BLaER1 treated with 17β-estradiol and CSF1 and Interleukin-3, amounts not matched to agents 10 nM and 100 nM (cell line): ENCODE results near the gene FFAR3.

Experiments used
- H3K27ac ChIP-seq, 11 experiments: shearing (Covaris generic); formaldehyde crosslinking; 2 replicates each; pipeline ENCODE4 v1.8.1; 2022
- H3K27me3 ChIP-seq, 11 experiments: shearing (Covaris generic); formaldehyde crosslinking; 2 replicates each; pipeline ENCODE4 v1.8.1; 2022
- H3K36me3 ChIP-seq, 11 experiments: shearing (Covaris generic); formaldehyde crosslinking; 2 replicates each; pipeline ENCODE4 v1.8.1; 2022
- H3K4me1 ChIP-seq, 10 experiments: shearing (Covaris generic); formaldehyde crosslinking; 2 replicates each; pipeline ENCODE4 v1.8.1; 2022
- H3K4me2 ChIP-seq, 11 experiments: shearing (Covaris generic); formaldehyde crosslinking; 2 replicates each; pipeline ENCODE4 v1.8.1; 2022
- H3K4me3 ChIP-seq, 10 experiments: shearing (Covaris generic); formaldehyde crosslinking; 2 replicates each; pipeline ENCODE4 v1.8.1; 2022
- H3K9ac ChIP-seq, 11 experiments: shearing (Covaris generic); formaldehyde crosslinking; 2 replicates each; pipeline ENCODE4 v1.8.1; 2022
- H3K9me3 ChIP-seq, 11 experiments: shearing (Covaris generic); formaldehyde crosslinking; replicated peaks in 1 of 11; 2 replicates each; pipeline ENCODE4 v1.8.1; 2022
- H4K20me1 ChIP-seq, 11 experiments: shearing (Covaris generic); formaldehyde crosslinking; 2 replicates each; pipeline ENCODE4 v1.8.1; 2022
- Cebpa-rat ChIP-seq, 11 experiments: shearing (Covaris generic); IDR thresholded peaks; 2 replicates each; pipeline ENCODE4 v1.8.1; 2022

FFAR3 gene

GRCh38 chr19:35314031-35314430 lies 44.2 kb upstream of the FFAR3 start:
- no peaks in the 10 kb centered on the region for H3K27me3 ChIP-seq
- TF ChIP-seq Cebpa-rat (IDR thresholded peaks at IDR 0.05): no peak
- peaks cover 98 to 100% (median 100%) of the 10 kb centered on the region in 10 experiments for H3K4me1 ChIP-seq
- peak overlapping the region; percentile 82 to 97 (median 89) for H3K4me2 ChIP-seq
- H3K9me3 ChIP-seq: no peaks in the 10 kb centered on the region
- no peaks in the 10 kb centered on the region for H4K20me1 ChIP-seq
- H3K9ac ChIP-seq: peak overlapping the region in 9 of 11 experiments; percentile 9 to 69 (median 50); a peak in 9 of 22 replicates
- H3K36me3 ChIP-seq: no peaks in the 10 kb centered on the region
- no peak overlapping the region for H3K4me3 ChIP-seq
- peak overlapping the region in 7 of 11 experiments; percentile 42 to 85 (median 72); a peak in 11 of 22 replicates for H3K27ac ChIP-seq

- Histone ChIP-seq H3K4me1 (peaks cover 97 to 100% (median 100%) of the 10 kb centered on the region in 10 experiments), H3K4me3 (no peak overlapping the region), H3K36me3 (no peaks in the 10 kb centered on the region), H4K20me1 (no peaks in the 10 kb centered on the region), H3K27me3 (no peaks in the 10 kb centered on the region), H3K27ac (peak overlapping the region in 5 of 11 experiments; percentile 20 to 95 (median 81); a peak in 8 of 22 replicates), H3K4me2 (peak overlapping the region; percentile 15 to 94 (median 59); a peak in 20 of 22 replicates), H3K9ac (peak overlapping the region in 4 of 11 experiments; percentile 2 to 34 (median 23); a peak in 3 of 22 replicates), H3K9me3 (no peaks in the 10 kb centered on the region)
- no peak for TF ChIP-seq Cebpa-rat (IDR thresholded peaks at IDR 0.05)
Observed at GRCh38 chr19:35314858-35315470, 43.3 kb upstream of the FFAR3 start.

- Histone ChIP-seq H3K4me3 (peak overlapping the region in 2 of 10 experiments; percentile 16 to 35; a peak in 1 of 20 replicates), H4K20me1 (no peaks in the 10 kb centered on the region), H3K9me3 (no peaks in the 10 kb centered on the region), H3K36me3 (no peaks in the 10 kb centered on the region), H3K4me2 (peak overlapping the region; percentile 83 to 98 (median 94)), H3K27me3 (no peaks in the 10 kb centered on the region), H3K9ac (peak overlapping the region in 8 of 11 experiments; percentile 72 to 88 (median 84); a peak in 15 of 22 replicates), H3K27ac (peak overlapping the region in 8 of 11 experiments; percentile 90 to 98 (median 96); a peak in 15 of 22 replicates), H3K4me1 (peaks cover 97 to 100% (median 100%) of the 10 kb centered on the region in 10 experiments)
- no peak for TF ChIP-seq Cebpa-rat (IDR thresholded peaks at IDR 0.05)
Observed at GRCh38 chr19:35315883-35316282, 42.4 kb upstream of the FFAR3 start.

- no peaks in the 10 kb centered on the region for H3K36me3 ChIP-seq
- peak overlapping the region; percentile 83 to 98 (median 94) for H3K4me2 ChIP-seq
- TF ChIP-seq Cebpa-rat (IDR thresholded peaks at IDR 0.05): no peak
- no peaks in the 10 kb centered on the region for H4K20me1 ChIP-seq
- H3K4me1 ChIP-seq: peaks cover 97 to 100% (median 100%) of the 10 kb centered on the region in 10 experiments
- H3K9ac ChIP-seq: peak overlapping the region; percentile 28 to 88 (median 80); a peak in 20 of 22 replicates
- H3K27ac ChIP-seq: peak overlapping the region in 10 of 11 experiments; percentile 34 to 98 (median 95); a peak in 20 of 22 replicates
- H3K4me3 ChIP-seq: peak overlapping the region in 5 of 10 experiments; percentile 16 to 35 (median 21); a peak in 4 of 20 replicates
- no peaks in the 10 kb centered on the region for H3K27me3 ChIP-seq
- 0 out of 22 replicates have a peak, but pooled peaks cover 0 to under 1% (median 0%) of the 10 kb centered on the region in 11 experiments for H3K9me3 ChIP-seq
Observed at GRCh38 chr19:35316560-35316959, 41.7 kb upstream of the FFAR3 start.

- TF ChIP-seq Cebpa-rat (IDR thresholded peaks at IDR 0.05): no peak
- H3K9ac ChIP-seq: peak overlapping the region; percentile 58 to 88 (median 80); a peak in 21 of 22 replicates
- H3K4me3 ChIP-seq: 0 out of 20 replicates have a peak overlapping the region, but pooled peaks of 1 of the 10 experiments have one; percentile 27
- H3K36me3 ChIP-seq: 0 out of 22 replicates have a peak, but pooled peaks cover 0 to 4% (median 0%) of the 10 kb centered on the region in 11 experiments
- peaks cover 97 to 100% (median 98%) of the 10 kb centered on the region in 10 experiments for H3K4me1 ChIP-seq
- H3K9me3 ChIP-seq: peaks cover 6 to 10% (median 8%) of the 10 kb centered on the region in 11 experiments; a peak in 21 of 22 replicates
- no peaks in the 10 kb centered on the region for H3K27me3 ChIP-seq
- peak overlapping the region; percentile 76 to 98 (median 95) for H3K27ac ChIP-seq
- H3K4me2 ChIP-seq: peak overlapping the region; percentile 83 to 98 (median 94)
- no peaks in the 10 kb centered on the region for H4K20me1 ChIP-seq
Observed at GRCh38 chr19:35317464-35318043, 40.7 kb upstream of the FFAR3 start.

GRCh38 chr19:35318679-35319448 lies 39.4 kb upstream of the FFAR3 start:
- peak overlapping the region; percentile 76 to 98 (median 95) for H3K27ac ChIP-seq
- H3K4me1 ChIP-seq: peaks cover 97 to 100% (median 98%) of the 10 kb centered on the region in 10 experiments
- H3K4me3 ChIP-seq: peak overlapping the region; percentile 24 to 58 (median 38); a peak in 18 of 20 replicates
- H3K36me3 ChIP-seq: 0 out of 22 replicates have a peak, but pooled peaks cover 0 to 4% (median 0%) of the 10 kb centered on the region in 11 experiments
- peak overlapping the region; percentile 83 to 98 (median 94) for H3K4me2 ChIP-seq
- no peaks in the 10 kb centered on the region for H4K20me1 ChIP-seq
- peaks cover 6 to 11% (median 8%) of the 10 kb centered on the region in 11 experiments; a peak in 21 of 22 replicates for H3K9me3 ChIP-seq
- H3K9ac ChIP-seq: peak overlapping the region; percentile 72 to 88 (median 80)
- H3K27me3 ChIP-seq: no peaks in the 10 kb centered on the region
- TF ChIP-seq Cebpa-rat (IDR thresholded peaks at IDR 0.05): no peak

GRCh38 chr19:35320065-35320713 lies 38.1 kb upstream of the FFAR3 start:
- Histone ChIP-seq H3K4me2 (peak overlapping the region; percentile 83 to 98 (median 94)), H3K27ac (peak overlapping the region; percentile 76 to 98 (median 95)), H3K4me1 (peaks cover 95 to 100% (median 97%) of the 10 kb centered on the region in 10 experiments), H3K9me3 (peaks cover 6 to 11% (median 8%) of the 10 kb centered on the region in 11 experiments; a peak in 21 of 22 replicates), H4K20me1 (no peaks in the 10 kb centered on the region), H3K9ac (peak overlapping the region; percentile 72 to 88 (median 80)), H3K27me3 (no peaks in the 10 kb centered on the region), H3K4me3 (peak overlapping the region in 9 of 10 experiments; percentile 29 to 58 (median 40); a peak in 15 of 20 replicates), H3K36me3 (0 out of 22 replicates have a peak, but pooled peaks cover 0 to 4% (median 0%) of the 10 kb centered on the region in 11 experiments)
- TF ChIP-seq Cebpa-rat (IDR thresholded peaks at IDR 0.05): peak in 5 of 11 experiments; percentile 7 to 75 (median 26); a peak in 3 of 22 replicates
